Mammary epithelial cell (primary cell): ENCODE measurements around the gene SLC19A1.

Experiments
- CTCF ChIP-seq, 2 donors: IDR thresholded peaks in 1 of 2; conservative IDR thresholded peaks in 1 of 2; 2 replicates each; pipeline ENCODE4 v1.5.1; 2011 to 2012; ENCODE audit warnings: inconsistent platforms in 2 of 2, low read length in 2 of 2, mild to moderate bottlenecking in 2 of 2, control low read depth in 1 of 2, low read depth in 1 of 2; ENCODE audit not compliant: insufficient read depth in 1 of 2; ENCODE audit errors: extremely low read depth in 1 of 2
- EZH2 ChIP-seq: IDR thresholded peaks from 2 replicates; pipeline ENCODE4 v1.6.1; 2012; ENCODE audit warnings: low read length, inconsistent platforms, borderline replicate concordance

GRCh38 chr21:45486443-45487160, 55.6 kb downstream of the SLC19A1 start:
- no peak for TF ChIP-seq CTCF (conservative IDR thresholded peaks at IDR 0.05 in 1 of 2, IDR thresholded peaks at IDR 0.05 in 1 of 2; ENCODE audit: extremely low read depth in 1 of 2, insufficient read depth in 1 of 2, low read depth in 1 of 2, low read length in 2 of 2)
- no peak for TF ChIP-seq EZH2
